ENCODE results near the gene S100A3.

Gene S100A3

GRCh38 chr1:153547560-153548551 is 1.2 kb downstream of the S100A3 start:
- no peak for DNase-seq

GRCh38 chr1:153546796-153547559 is 2.1 kb downstream of the S100A3 start:
- no peak for DNase-seq

GRCh38 chr1:153546371-153546770 is 2.7 kb downstream of the S100A3 start:
- no peak for DNase-seq

- peak; percentile 67 to 90 (median 85) for DNase-seq
These were observed 3.7 kb downstream of the S100A3 start, which contains the start of gene S100A4 for GRCh38 chr1:153545067-153546055. TSS of gene S100A4 (minus strand) at chr1:153545806. CDS start at chr1:153544794, 1,012 bp downstream.

- DNase-seq = peak in 1 of 6 experiments; percentile 26
These were observed 4.5 kb downstream of the S100A3 start for GRCh38 chr1:153544453-153545066.

- DNase-seq = no peak
These were observed 5.3 kb downstream of the S100A3 start for GRCh38 chr1:153543736-153544135.

GRCh38 chr1:153542956-153543711 is 5.9 kb downstream of the S100A3 start:
- DNase-seq = no peak

- no peak for DNase-seq
These were observed 7.1 kb downstream of the S100A3 start for GRCh38 chr1:153541641-153542590.

- peak in 5 of 6 experiments; percentile 14 to 53 (median 37) for DNase-seq
These were observed 8.4 kb downstream of the S100A3 start, which contains the start of gene S100A5 for GRCh38 chr1:153540394-153541361. TSS of gene S100A5 (minus strand) at chr1:153540934. CDS start at chr1:153540191, 743 bp downstream.

- no peak for DNase-seq
These were observed 9.5 kb downstream of the S100A3 start for GRCh38 chr1:153539395-153540093.

- no peak for DNase-seq
These were observed 10.7 kb downstream of the S100A3 start for GRCh38 chr1:153538315-153538821.

- DNase-seq = no peak
These were observed 11.7 kb downstream of the S100A3 start for GRCh38 chr1:153537376-153537730.

- no peak for DNase-seq
These were observed 12.2 kb downstream of the S100A3 start for GRCh38 chr1:153536671-153537375.

- peak; percentile 66 to 78 (median 73) for DNase-seq
These were observed 12.9 kb downstream of the S100A3 start for GRCh38 chr1:153536012-153536670.

- peak in 4 of 6 experiments; percentile 31 to 72 (median 48) for DNase-seq
These were observed 13.6 kb downstream of the S100A3 start, which contains the start of gene S100A6 for GRCh38 chr1:153535242-153536011. TSS of gene S100A6 (minus strand) at chr1:153535991. CDS start at chr1:153535339, 652 bp downstream.

GRCh38 chr1:153534925-153535241 is 14.2 kb downstream of the S100A3 start:
- no peak for DNase-seq
